Smooth muscle cell (in vitro differentiated cells): Measurements from ENCODE around the gene TSLP. TPM values are rescaled to one million over a fixed set of nuclear protein-coding genes. Genes with fewer than 3 reads are reported as not detected.

Experiments
- DNase-seq: peaks from one replicate; lab custom pipeline; 2025; ENCODE audit not compliant: unreplicated experiment; lab: John Stamatoyannopoulos, UW
- H2AFZ ChIP-seq: fragments of 200-600 bp; sonication (generic); 2 replicates; pipeline ENCODE4 v1.6.0; 2016; ENCODE audit warnings: antibody characterized with exemption, low read depth, mild to moderate bottlenecking
- H3F3A ChIP-seq: fragments of 200-600 bp; sonication (generic); 2 replicates; pipeline ENCODE4 v1.6.0; 2017; ENCODE audit warnings: antibody characterized with exemption, low read depth
- H3K27ac ChIP-seq: fragments of 200-600 bp; sonication (generic); 2 replicates; pipeline ENCODE4 v1.5.1; 2016; ENCODE audit warnings: low read depth, mild to moderate bottlenecking
- H3K27me3 ChIP-seq: fragments of 200-600 bp; sonication (generic); 2 replicates; pipeline ENCODE4 v1.6.1; 2016; ENCODE audit warnings: low read depth, mild to moderate bottlenecking
- H3K36me3 ChIP-seq: fragments of 200-600 bp; sonication (generic); 2 replicates; pipeline ENCODE4 v1.5.1; 2016; ENCODE audit warnings: low read depth
- H3K4me1 ChIP-seq: fragments of 200-600 bp; sonication (generic); 2 replicates; pipeline ENCODE4 v1.5.1; 2016; ENCODE audit warnings: low read depth
- H3K4me2 ChIP-seq: fragments of 200-600 bp; sonication (generic); 2 replicates; pipeline ENCODE4 v1.6.0; 2016; ENCODE audit warnings: mild to moderate bottlenecking
- H3K4me3 ChIP-seq: fragments of 200-600 bp; sonication (generic); 2 replicates; pipeline ENCODE4 v1.5.1; 2016; ENCODE audit warnings: mild to moderate bottlenecking
- H3K79me2 ChIP-seq: fragments of 200-600 bp; sonication (generic); 2 replicates; pipeline ENCODE4 v1.6.0; 2016; ENCODE audit warnings: low read depth, mild to moderate bottlenecking
- H3K9ac ChIP-seq: fragments of 200-600 bp; sonication (generic); 2 replicates; pipeline ENCODE4 v1.6.0; 2016; ENCODE audit warnings: low read depth
- H3K9me3 ChIP-seq: fragments of 200-600 bp; sonication (generic); replicated peaks from 2 replicates; pipeline ENCODE4 v1.5.1; 2016; ENCODE audit warnings: low read depth
- H4K20me1 ChIP-seq: fragments of 200-600 bp; sonication (generic); 2 replicates; pipeline ENCODE4 v1.6.0; 2016; ENCODE audit warnings: low read depth
- WGBS: methylation state at CpG from one replicate; pipeline ENCODE4 v1.1.7; 2016; ENCODE audit warnings: low lambda C conversion rate; 5-methylcytosine and 5-hydroxymethylcytosine counted together
- polyA plus RNA-seq: library from polyadenylated mRNA; unstranded; fragments of >200 nt; fragmentation: Nextera tagmentation; extraction: Ambion mirVana; gene quantifications from 2 replicates; pipeline ENCODE4 v1.2.1, GENCODE V29; 2016
- total RNA-seq: library from RNA; depleted of rRNA; stranded (reverse); fragments of >200 nt; gene quantifications from 2 replicates; pipeline ENCODE4 v1.2.3, GENCODE V29; 2014
- TF ChIP-seq, protein P1 (sequence below): fragments of 200-600 bp; sonication (generic); IDR thresholded peaks from 2 replicates; pipeline ENCODE4 v1.5.1; 2017; ENCODE audit warnings: borderline replicate concordance, mild to moderate bottlenecking, antibody characterized with exemption; ENCODE audit not compliant: insufficient read depth, poor library complexity, severe bottlenecking

The TSLP gene
- total and polyA plus RNA-seq, 2 experiments from 2014 or later = 1.2 to 1.8 TPM

DNA sequence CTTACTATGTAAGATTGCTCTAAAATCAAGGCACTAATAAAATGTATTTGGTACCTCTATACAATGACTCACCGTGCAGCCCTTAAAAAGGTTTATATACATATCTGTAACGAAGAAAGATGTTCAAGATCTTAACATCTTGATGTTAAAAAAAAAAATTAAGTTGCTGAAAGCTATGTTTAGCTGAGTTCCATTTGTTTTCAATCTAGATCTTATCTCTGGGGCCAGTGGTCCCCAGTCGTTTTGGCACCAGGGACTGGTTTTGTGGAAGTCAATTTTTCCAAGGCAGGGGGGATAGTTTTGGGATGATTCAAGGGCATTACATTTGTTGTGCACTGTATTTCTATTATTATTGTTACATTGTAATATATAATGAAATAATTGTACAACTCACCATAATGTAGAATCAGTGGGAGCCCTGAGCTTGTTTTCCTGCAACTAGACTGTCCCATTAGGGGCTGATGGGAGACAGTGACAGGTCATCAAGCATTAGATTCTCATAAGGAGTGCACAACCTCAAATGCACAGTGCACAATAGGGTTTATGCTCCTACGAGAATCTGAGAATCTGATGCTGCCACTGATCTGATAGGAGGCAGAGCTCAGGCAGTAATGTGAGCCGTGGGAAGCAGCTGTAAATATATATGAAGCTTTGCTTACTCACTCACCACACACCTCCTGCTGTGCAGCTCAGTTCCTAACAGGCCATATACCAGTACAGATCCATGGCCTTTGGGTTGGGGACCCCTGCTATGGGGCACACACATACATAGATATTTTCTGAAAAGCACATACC is 27.6 kb upstream of the TSLP start:
- H3K27me3 ChIP-seq = no peaks in the 10 kb centered on the region
- DNase-seq = no peak
- no peak overlapping the region for H3K27ac ChIP-seq
- H3K4me2 ChIP-seq = no peak overlapping the region
- no peak overlapping the region for H3K9ac ChIP-seq
- H3K79me2 ChIP-seq = no peaks in the 10 kb centered on the region
- TF ChIP-seq, protein P1, sequence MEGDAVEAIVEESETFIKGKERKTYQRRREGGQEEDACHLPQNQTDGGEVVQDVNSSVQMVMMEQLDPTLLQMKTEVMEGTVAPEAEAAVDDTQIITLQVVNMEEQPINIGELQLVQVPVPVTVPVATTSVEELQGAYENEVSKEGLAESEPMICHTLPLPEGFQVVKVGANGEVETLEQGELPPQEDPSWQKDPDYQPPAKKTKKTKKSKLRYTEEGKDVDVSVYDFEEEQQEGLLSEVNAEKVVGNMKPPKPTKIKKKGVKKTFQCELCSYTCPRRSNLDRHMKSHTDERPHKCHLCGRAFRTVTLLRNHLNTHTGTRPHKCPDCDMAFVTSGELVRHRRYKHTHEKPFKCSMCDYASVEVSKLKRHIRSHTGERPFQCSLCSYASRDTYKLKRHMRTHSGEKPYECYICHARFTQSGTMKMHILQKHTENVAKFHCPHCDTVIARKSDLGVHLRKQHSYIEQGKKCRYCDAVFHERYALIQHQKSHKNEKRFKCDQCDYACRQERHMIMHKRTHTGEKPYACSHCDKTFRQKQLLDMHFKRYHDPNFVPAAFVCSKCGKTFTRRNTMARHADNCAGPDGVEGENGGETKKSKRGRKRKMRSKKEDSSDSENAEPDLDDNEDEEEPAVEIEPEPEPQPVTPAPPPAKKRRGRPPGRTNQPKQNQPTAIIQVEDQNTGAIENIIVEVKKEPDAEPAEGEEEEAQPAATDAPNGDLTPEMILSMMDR = no peak
- H3K4me3 ChIP-seq = no peak overlapping the region
- no peaks in the 10 kb centered on the region for H3K4me1 ChIP-seq
- H4K20me1 ChIP-seq = no peaks in the 10 kb centered on the region
- no peak overlapping the region for H2AFZ ChIP-seq
- H3K9me3 ChIP-seq = no peaks in the 10 kb centered on the region
- WGBS = 30% methylated on average over 5 of the region's 5 CpGs
- H3F3A ChIP-seq = no peaks in the 10 kb centered on the region
- no peaks in the 10 kb centered on the region for H3K36me3 ChIP-seq

DNA sequence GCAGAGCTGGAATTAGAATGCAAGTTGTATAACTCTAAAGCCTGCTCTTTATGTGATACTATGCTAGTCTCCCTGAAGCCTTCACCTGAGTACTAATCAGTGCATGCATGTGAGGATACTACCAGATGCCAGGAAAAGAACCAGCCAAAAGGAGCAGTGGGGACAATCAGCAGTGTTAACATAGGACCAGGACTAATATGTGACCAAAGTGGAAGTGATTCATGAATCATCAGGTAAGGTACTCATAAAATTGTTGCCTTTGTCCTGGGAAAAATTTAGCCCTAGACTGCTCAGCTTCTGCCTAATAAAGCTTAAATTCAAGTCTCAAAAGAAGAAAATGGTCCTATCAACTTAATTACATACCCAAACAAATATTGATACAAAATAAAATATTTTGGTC is 13.4 kb upstream of the TSLP start:
- H3K4me1 ChIP-seq = no peaks in the 10 kb centered on the region
- no peak overlapping the region for H3K4me3 ChIP-seq
- no peaks in the 10 kb centered on the region for H4K20me1 ChIP-seq
- H3F3A ChIP-seq = no peaks in the 10 kb centered on the region
- no peaks in the 10 kb centered on the region for H3K79me2 ChIP-seq
- DNase-seq = no peak
- H3K9ac ChIP-seq = no peak overlapping the region
- no peak overlapping the region for H3K4me2 ChIP-seq
- no peaks in the 10 kb centered on the region for H3K27me3 ChIP-seq
- no peak overlapping the region for H3K27ac ChIP-seq
- no peak overlapping the region for H2AFZ ChIP-seq
- no peaks in the 10 kb centered on the region for H3K9me3 ChIP-seq
- no peaks in the 10 kb centered on the region for H3K36me3 ChIP-seq
- TF ChIP-seq, protein P1 = no peak

GRCh38 chr5:111060169-111060568 is 11.3 kb upstream of the TSLP start:
- 87% methylated on average over 2 of the region's 2 CpGs for WGBS
- TF ChIP-seq, protein P1 = no peak

GRCh38 chr5:111061618-111062017 is 9.9 kb upstream of the TSLP start:
- no peaks in the 10 kb centered on the region for H3K79me2 ChIP-seq
- H3K36me3 ChIP-seq = no peaks in the 10 kb centered on the region
- no peaks in the 10 kb centered on the region for H3F3A ChIP-seq
- H3K4me1 ChIP-seq = no peaks in the 10 kb centered on the region
- TF ChIP-seq, protein P1 = no peak
- H2AFZ ChIP-seq = no peak overlapping the region
- no peak for DNase-seq
- no peak overlapping the region for H3K4me3 ChIP-seq
- peaks cover under 1% of the 10 kb centered on the region for H3K27me3 ChIP-seq
- no peak overlapping the region for H3K9ac ChIP-seq
- no peak overlapping the region for H3K27ac ChIP-seq
- H3K9me3 ChIP-seq = no peaks in the 10 kb centered on the region
- H3K4me2 ChIP-seq = no peak overlapping the region
- no peaks in the 10 kb centered on the region for H4K20me1 ChIP-seq

More at GRCh38 chr5:111060169-111060568, 11.3 kb upstream of the TSLP start:
- H3K4me3 ChIP-seq = no peak overlapping the region
- H3K36me3 ChIP-seq = no peaks in the 10 kb centered on the region
- H3K4me2 ChIP-seq = no peak overlapping the region
- no peaks in the 10 kb centered on the region for H4K20me1 ChIP-seq
- H3K9ac ChIP-seq = no peak overlapping the region
- no peak overlapping the region for H2AFZ ChIP-seq
- H3F3A ChIP-seq = no peaks in the 10 kb centered on the region
- H3K27ac ChIP-seq = no peak overlapping the region
- no peak for DNase-seq
- no peaks in the 10 kb centered on the region for H3K4me1 ChIP-seq
- no peaks in the 10 kb centered on the region for H3K79me2 ChIP-seq
- H3K27me3 ChIP-seq = no peaks in the 10 kb centered on the region
- H3K9me3 ChIP-seq = no peaks in the 10 kb centered on the region
